ENCODE data around the gene CEP120.
A peak's percentile ranks its signal among the peaks of the same experiment; 100 is the strongest.
"Not testable (repeated sequence)": the region's sequence is repeated elsewhere in the genome, so short reads cannot be mapped to it uniquely, and the experiment has no call there.

Gene CEP120

DNA sequence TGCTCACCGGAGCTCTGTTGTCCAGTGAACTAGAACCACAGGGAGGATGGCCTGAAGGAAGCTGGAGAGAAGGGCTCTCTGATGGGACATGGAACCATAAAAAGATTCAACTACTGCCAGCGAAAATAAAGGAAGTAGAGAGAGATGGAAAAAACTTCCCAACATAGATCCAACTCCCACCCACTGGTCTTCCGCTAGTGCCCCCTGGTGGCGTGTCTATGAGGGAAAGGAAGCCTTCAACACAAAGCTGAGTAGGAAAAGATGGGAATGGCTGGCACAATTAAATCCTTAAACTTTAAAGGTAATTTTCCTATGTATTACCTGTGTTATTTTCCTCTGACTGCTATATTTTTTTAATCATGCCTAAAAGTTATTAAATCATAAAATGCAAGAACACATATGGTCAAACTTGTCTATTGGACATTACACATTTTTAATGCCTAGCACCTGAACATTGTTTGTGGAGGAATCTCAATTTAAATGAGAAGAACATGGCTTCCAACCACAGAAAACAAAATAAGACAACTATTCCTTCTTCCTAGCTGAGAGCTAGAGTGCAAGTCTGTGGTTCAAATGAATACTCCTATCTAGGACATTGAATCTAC lies 51.5 kb downstream of the CEP120 start:
- no peak for DNase-seq

DNA sequence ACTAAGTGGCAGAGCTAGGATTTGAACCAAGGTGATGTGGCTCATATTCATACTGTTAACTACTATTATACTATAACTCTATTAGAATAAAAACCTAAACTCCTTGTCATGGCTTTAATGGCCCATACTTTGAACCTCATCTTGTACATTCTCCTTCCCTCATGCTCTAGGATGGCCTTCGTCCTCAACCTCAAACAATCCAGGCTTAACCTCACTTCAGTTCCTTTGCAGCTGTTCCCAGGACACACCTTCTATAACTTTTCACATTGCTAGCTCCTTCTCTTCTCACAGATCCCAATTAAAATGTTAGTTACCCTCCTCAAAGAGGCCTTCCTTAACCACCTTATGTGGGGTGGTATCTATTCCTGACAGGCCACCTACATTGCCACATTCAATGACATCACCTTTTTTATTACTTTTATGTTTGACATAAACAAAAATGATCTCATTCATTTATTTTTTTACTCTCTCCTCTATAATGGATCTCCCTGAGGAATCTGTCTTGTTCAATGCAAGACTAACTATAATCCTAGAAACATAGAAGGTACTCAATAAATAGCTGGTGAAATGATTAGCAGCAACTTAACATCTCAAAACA lies 53.7 kb downstream of the CEP120 start:
- no peak for DNase-seq

DNA sequence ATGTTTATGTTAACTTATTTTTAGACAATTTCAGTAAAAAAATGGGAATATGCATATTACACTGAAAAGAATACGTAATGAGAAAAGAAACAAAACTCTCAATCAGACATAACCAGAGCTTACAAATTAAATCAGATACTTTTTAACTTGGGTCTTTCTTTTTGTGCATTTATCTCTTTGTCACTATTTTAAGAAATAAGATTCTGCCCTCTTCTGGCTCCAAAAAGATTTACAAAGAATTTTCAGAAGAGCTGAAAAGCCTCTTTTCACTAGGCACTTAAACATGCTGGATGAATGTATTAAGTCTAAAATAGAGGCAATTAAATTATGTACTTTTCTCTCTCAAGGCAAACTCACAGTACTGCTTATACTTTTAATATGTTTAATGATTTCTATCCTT lies 55.5 kb downstream of the CEP120 start:
- DNase-seq: peak; percentile 1

DNA sequence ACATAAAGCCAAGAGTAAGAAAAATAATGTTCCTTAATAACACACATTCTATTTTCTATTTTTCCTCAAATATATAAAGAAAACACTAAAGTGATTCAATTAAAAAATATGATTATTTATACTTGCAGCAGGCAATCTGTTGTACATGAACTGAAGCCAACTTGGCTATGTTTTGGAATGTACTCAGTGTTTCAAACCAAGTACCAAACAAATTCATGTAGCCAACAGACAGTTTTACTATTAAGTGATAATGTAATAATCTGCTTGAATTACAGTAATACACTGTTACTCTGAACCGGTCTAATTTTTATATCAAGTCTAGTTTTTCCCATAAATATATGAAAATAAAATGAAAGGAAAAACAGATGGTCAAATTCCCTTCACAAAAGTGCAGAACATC lies 58.0 kb downstream of the CEP120 start:
- DNase-seq: no peak

DNA sequence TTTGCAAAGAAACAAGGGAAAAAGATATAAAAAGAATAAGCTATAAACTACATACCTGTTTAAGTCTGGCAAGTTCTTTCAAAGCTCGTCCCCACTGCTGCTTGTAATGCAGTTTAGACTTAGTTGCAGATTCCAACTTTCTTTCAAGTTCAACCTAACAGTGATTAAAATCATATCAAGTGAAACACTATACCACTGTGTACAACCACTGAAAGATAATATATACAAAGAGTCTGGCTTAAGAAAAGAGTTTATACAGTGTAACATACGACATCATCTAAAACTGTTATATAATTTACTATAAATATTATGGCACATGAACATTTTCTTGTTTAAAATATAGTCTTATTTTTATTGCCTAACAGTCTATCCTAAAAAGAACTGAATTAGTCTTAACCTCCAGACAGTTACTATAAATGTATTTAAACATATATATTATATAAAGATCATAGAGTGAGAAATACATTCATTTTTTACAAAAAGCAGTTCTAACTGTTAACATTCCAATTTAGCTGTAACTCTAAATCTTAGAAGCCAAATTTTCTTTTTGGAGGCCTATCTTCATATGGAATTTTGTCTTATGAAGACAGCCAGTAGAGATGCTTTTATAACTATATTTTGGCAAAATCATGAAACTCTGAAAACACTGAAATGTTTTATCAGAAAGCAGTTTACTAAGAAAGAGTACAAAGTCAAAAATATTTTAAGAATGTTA lies 58.6 kb downstream of the CEP120 start:
- DNase-seq: no peak

DNA sequence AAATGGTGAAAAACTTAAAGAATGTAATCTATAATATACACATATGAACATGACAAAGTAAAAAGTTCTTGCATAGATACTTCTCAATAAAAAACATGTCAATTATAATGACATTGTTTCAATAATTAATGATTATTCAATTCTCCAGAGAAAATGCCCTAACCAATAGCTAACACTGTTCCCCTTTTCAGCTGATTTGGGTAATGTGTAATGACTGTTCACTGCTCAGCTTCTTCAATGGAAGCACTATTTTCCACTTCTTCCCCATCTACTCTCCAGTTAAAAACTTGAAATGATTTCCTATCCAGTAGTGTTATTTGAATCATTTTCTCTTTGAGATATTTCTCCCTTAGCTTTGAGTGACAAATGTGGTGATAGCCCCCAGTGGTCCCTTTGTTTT lies 62.3 kb downstream of the CEP120 start:
- DNase-seq: no peak

DNA sequence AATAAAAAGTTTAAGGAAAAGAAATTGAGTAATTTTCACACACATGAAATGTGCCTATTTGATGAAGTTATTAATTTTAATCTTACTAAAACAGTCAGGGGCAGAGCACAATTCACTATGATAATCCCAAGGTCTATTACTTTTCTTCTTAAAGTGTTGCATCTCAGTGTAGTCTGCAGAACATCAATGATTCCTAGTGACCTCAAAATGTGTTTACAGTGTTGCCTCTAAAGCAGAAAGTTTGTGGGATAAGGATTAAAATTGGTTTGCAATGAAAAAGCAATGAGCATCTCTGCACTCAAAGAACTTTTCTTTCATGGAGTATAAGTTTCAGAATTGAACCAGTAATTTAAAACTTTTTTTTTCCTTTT lies 63.0 kb downstream of the CEP120 start:
- no peak for DNase-seq

DNA sequence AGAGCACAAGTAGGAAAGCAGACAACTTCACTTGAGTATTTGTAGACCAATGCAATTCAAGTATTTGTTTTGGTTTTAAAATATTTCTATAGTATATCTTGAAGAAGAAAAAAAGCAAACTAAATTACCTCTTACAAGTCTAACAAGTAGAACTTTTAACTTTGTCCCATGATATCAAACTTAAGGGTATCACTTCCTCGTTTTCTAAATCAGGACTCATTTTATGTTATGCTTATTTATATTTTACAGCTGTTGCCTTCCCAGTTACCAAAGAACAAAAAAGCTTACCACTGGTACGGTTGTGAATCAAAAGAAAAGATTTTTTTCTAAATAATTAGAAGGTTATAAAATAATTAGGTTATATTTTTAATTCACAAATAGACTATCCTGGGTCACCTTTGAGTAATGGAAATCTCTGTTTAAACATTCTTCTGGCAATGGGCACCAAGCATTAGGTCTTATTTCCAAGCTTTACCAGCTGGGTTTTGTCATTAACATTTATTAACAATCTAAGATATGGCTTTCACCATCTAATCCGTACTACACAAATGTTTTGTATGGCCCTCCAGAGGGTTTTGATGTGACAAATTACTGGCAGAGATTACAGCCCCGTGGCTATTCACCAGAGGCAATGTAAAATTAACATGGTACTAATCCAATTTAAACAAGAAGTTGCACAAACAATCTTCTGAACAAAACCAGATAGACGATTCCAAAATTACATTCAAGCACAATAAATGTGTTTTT lies 63.6 kb downstream of the CEP120 start:
- no peak for DNase-seq

DNA sequence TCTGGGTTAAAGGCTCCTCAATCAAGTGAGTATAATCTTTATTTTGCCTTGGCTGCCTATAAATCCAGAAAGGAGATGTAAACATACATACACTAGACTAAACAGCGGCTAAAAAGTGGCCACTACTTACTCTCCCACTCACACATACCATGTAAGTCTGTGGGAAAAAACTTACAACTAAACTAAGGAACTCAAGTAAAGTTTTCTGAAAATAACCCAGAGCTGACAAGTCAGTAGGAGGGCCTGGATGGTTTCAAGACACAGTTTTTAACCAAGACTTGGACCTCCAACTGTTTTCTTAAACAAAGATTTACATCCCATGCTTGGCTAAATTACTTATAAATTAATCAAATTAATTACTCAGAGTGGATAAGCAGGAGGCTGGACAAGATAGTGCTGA lies 64.5 kb downstream of the CEP120 start:
- DNase-seq: no peak

DNA sequence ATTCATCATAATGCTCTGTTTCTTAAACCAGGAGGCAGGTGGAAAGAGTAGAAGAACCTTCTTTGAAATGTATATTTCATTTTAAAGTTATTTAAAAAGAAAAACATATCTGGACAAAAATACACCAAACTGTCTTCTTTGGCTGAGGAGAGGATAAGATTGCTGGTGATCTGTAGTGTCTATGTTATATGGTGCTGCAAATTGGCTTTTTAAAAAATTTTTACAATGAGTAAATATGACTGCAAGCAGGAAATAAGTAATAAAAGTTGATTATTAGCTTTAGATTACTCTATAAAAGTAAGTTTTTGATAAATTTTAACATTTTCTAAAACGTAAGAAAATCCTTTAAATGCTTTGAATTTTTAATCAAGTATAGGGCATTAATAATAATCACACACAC lies 64.9 kb downstream of the CEP120 start:
- DNase-seq: no peak

DNA sequence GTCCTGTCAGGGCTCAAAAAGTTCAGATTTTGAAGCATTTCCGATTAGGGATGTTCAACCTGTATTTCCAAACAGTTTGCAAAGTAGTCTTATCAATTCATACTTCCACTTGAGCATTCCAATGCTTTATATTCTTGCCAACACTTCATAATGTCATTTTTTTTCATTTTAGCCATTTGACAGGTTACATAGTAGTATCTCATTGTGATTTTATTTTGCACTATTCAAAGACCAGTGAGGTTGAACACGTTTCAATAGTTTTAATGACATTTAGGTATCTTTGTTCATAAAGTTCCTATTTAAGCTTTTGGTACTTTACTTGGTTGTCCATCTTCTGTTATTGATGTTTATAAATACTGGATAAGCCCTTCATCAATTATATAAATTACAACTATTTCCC lies 71.4 kb downstream of the CEP120 start:
- DNase-seq: no peak

DNA sequence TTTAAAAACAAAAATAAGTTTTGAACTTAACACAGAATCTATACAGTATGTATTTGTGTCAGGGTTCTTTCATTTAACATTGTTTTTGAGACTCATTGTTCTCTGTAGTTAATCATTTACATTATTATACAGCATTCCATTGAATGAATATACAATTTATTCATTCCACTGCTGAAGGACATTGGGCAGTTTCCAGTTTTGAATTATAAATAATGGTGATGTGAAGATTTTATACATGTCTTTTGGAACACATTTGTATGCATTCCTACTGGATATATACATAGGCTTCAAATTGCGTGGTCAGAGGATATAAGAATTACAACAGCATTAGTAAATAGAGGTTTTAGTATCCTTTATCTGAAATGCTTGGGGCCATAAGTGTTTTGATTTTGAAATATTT lies 72.0 kb downstream of the CEP120 start:
- DNase-seq: no peak

DNA sequence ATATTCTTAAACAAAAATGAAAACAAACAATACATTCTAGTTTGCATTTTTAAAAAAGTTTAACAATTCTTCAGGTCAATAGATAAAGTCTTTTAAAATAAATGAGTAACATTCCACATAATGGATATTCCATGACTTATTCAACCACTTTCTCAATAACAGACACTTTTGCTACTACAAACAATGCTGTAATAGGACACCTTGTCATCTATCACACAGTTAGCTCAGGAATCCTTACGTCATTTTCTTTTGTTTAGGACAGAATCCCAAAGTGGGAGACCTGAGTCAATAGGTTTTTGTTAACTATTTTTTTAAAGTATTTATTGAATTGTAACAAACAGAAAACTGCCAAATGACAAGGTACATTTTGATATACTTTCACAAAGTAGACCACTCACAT lies 72.5 kb downstream of the CEP120 start:
- DNase-seq: no peak

DNA sequence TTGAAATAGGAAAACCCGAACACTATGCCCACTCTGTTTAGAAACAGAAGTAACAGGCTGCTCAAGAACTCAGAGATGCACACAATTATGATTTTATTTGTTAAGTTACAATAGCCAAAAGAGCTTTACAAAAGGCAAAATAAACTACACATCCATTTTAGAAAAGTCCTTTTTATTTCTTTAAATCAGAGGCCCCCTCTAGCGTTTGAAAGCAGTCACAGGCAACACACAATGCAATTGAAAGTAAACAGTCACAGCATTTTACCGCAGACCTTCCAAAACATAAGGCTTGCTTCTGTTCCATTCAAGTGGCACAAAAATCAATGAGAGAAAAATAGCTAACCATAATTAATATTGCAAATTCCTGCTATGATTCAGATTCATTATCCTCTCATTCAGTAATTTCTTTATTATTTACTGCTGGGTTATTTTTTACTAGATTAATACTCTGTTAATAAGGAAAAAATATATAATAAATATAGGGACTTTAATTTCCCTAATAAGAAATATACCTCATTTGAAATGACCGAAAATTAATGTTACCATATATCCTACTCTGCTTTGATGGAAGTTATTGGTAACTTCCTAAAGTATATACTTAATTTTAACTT lies 78.3 kb downstream of the CEP120 start:
- DNase-seq: peak; percentile 17

DNA sequence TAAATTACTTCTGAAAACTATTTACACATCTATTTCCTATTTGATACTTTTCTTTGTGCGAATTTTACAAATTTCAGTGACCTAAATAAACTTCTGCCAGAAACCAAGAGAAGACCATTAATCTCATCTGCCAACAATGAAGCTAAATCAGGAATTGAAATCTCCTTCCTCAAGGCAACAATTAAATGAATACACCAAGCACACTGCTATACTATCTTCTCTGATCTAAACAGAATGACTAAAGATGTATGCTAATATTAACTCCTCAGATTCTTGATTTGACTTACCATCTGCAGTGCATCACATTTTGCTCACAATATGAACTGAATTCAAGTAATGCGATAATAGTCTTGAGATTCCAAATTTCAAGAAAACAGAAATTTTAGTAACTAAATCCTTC lies 82.3 kb downstream of the CEP120 start:
- DNase-seq: no peak

DNA sequence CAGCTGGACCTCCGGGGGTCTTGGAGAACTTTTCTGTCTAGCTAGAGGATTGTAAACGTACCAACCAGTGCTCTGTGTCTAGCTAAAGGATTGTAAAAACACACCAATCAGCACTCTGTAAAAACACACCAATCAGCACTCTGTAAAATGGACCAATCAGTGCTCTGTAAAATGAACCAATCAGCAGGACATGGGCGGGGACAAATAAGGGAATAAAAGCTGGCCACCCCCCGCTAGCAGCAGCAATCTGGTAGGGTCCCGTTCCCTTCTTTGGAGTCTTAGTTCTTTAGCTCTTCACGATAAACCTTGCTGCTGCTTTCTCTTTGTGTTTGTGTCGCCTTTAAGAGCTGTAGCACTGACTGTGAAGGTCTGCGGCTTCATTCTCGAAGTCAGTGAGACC lies 114.8 kb downstream of the CEP120 start:
- DNase-seq: not testable (repeated sequence)

DNA sequence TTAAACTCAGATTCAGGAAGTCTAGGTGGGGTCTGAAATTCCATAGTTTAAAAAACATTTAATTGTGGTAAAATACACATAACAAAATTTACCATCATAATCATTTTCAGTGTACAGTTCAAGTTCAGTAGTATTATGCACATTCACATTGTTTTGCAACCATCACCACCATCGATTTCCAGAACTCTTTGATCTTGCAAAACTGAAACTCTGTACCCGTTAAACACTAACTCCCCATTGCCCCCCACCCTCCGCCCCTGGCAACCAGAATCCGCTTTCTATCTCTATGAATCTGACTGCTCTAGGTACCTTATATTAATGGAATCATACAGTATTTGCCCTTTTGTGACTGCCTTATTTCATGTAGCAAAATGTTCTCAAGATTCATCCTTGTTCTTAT lies 117.5 kb downstream of the CEP120 start:
- DNase-seq: no peak

DNA sequence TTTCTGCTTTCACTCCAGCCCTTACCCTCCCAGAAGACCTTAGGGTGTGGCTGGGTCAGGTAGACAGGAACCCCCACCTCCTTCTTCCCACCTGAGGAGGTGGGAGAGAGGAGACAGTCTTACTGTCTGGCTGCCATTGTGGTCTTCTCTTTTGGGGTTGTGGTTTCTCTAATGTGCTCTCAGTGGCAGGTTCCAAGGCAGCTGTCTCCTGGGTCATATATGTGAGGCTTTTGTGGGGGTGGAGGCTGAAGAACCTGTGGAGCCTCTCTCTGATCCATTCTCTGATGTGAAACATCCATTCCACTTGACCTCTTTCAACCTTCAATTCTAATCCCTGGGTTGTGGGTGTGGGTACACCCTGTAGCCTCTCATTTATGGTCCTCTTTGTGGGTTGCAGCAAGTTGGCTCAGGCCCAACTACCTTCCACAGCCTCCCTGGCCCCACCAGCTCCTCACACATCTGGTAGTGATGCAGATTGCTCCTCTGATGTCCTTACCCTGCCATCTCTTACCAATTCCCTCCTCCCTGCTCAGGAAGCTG lies 118.4 kb downstream of the CEP120 start:
- no peak for DNase-seq

DNA sequence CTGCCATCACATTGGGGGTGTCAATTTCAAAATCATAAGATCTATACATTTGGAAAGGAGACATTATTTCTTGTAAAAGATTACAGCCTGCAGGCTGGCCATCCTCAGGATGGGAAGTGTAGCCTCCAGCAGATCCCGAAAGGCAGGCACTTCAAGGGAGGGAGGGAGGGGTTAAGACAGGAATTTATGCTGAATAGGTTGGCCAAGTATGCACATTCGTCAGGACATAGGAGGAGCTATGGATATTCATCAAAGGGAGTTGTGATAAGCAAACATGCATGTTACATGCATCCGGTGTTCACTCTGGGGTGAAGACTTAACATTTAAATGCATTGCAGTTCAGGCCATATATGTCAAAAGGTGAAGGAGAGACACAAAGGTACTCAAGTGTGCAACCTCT lies 119.4 kb downstream of the CEP120 start:
- DNase-seq: no peak

DNA sequence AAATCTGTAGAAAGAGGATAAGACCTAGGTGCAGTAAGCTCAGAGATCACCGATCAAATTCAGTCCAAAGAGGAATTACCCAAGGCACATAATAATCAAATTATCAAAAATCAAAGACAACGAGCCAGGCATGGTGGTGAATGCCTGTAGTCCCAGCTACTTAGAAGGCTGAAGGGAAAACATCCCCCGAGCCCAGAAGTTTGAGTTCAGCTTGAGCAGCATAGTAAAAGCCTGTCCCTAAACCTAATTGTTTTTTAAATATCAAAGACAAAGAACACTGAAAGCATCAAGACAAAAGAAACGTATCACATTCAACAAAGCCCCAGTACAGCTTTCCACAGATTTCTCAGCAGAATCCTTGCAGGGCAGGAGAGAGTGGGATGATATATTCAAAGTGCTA lies 122.9 kb downstream of the CEP120 start:
- DNase-seq: no peak

DNA sequence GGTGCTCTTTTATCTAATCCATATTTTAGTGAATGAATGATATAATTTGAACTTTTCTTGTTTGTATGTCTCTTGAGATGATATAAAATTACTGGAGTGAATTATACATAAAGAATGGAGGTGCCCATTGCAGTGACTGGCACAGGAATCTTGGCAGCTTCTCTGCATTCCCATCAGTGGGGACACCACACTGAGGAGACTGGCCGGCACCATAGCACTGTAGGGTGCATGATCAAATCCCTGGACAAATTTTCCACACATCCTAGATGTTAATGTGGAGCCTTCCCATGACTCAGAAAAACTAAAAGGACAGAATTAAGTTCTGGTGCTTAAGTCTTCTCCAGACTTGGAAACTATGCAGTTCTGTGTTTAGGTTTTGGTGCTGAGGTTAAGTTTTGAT lies 124.1 kb downstream of the CEP120 start:
- no peak for DNase-seq

DNA sequence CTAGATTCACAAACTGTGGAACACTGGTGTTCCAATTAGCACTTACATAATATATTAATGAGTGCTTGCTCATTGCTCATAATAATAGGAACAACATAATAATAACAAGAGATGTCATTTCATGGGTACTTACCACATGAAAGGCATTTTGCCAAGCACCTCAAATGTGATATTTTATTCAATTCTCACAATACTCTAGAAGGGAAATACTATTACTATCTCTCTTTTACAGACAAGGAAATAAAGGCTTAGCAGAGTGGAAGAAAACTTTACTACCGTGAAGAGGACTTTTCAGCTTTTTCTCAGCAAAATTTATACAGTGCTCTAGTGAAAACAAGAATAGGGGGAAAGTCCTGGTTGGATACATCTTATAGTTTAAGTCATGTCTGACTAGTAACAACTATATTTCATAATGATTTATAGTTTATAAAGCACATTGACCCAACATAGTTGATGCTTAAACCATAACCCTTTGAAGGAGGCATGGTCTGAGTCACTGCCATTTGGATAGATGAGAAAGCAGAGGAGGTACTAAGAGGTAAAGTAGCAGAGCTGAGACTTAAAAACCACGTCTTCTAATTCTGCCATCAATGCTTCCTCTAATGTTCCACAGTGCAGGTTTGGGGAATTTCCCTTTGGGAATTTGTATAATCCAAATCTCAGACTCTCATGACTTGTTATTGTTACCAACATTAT lies 124.7 kb downstream of the CEP120 start:
- no peak for DNase-seq

DNA sequence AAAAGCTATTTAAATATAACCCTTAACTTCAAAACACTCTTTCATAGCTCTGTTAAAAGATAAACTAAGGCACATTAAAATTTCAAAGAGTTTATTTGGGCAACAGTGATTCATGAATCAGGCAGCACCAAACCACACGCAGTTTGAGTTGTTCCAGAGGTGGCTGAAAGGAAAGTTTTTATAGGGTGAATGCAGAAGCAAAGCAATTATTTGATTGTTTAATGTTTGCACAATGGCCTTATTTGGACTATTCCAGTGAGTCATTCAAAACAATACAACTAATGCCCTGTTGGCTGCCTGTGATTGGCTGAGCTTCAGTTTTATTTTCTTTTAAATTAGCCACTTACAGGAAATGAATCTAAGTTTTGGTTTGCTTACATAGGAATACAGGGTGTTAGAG lies 125.3 kb downstream of the CEP120 start:
- DNase-seq: no peak

Data from NCI-H1092 treated with DMSO at 0.1 percent for 48 hours (cell line).